HEK293T (cell line): ENCODE results near the gene TCEAL9.

Source experiments
- ARNT ChIP-seq: fragments of 450-650 bp; IDR thresholded peaks from 2 replicates; pipeline ENCODE4 v1.6.1; 2017; ENCODE audit warnings: mild to moderate bottlenecking
- FOXM1 ChIP-seq: fragments of 450-650 bp; IDR thresholded peaks from 2 replicates; pipeline ENCODE4 v1.6.1; 2017; ENCODE audit warnings: mild to moderate bottlenecking, borderline replicate concordance
- NFRKB ChIP-seq: fragments of 450-650 bp; IDR thresholded peaks from 2 replicates; pipeline ENCODE4 v1.6.1; 2016; ENCODE audit warnings: mild to moderate bottlenecking, moderate library complexity
- PKNOX1 ChIP-seq: fragments of 450-650 bp; IDR thresholded peaks from 2 replicates; pipeline ENCODE4 v1.6.1; 2016
- SP1 ChIP-seq: fragments of 450-650 bp; IDR thresholded peaks from 2 replicates; pipeline ENCODE4 v1.6.1; 2017

GRCh38 chrX:103367502-103367901, 11.2 kb downstream of the TCEAL9 start:
- no peak for TF ChIP-seq ARNT
- TF ChIP-seq FOXM1 = no peak
- no peak for TF ChIP-seq PKNOX1
- no peak for TF ChIP-seq SP1
- no peak for TF ChIP-seq NFRKB
